ENCODE results near the gene MAPK14.

Gene MAPK14

GRCh38 chr6:36150283-36150682 lies 122.7 kb downstream of the MAPK14 start:
- H3K9me3 ChIP-seq (ENCODE audit: low read depth, low read length) = no peaks in the 10 kb centered on the region; the same call in 1 of the 2 replicates
- H3K36me3 ChIP-seq (ENCODE audit: insufficient read depth, low read length) = no peaks in the 10 kb centered on the region
- no peak overlapping the region for H3K27ac ChIP-seq
- no peak overlapping the region for H3K9ac ChIP-seq (ENCODE audit: insufficient read length)
- no peak for DNase-seq (ENCODE audit: low read depth, low spot score)
- TF ChIP-seq POLR2AphosphoS5 (IDR thresholded peaks at IDR 0.05; ENCODE audit: borderline replicate concordance, low read depth, low read length) (no peak), EZH2 (IDR thresholded peaks at IDR 0.05) (no peak)
- H3K4me3 ChIP-seq = no peak overlapping the region

DNA sequence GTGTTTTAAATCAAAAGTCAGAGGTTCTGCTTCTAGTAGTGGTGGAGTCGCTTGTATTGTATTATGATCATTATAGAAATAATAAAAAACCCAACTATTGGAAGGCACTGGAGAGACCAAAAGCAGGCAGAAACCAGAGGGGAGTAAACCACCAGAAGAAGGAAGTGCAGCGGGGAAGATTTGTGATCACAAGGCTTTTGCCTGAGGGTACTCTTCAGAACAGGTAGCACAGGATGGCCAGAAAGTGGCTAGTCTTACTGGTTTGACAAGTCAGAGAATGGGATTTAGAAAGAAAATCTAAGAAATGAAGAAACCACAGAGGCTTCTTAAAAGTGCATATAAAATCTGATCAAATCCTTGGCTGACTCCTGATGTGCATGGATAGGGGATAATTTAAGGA lies 126.7 kb downstream of the MAPK14 start:
- Histone ChIP-seq H3K9me3 (ENCODE audit: low read depth, low read length) (no peaks in the 10 kb centered on the region; the same call in 1 of the 2 replicates), H3K27ac (no peak overlapping the region), H3K36me3 (ENCODE audit: insufficient read depth, low read length) (no peaks in the 10 kb centered on the region), H3K9ac (ENCODE audit: insufficient read length) (no peak overlapping the region), H3K4me3 (no peak overlapping the region)
- DNase-seq (ENCODE audit: low read depth, low spot score) = no peak
- no peak for TF ChIP-seq EZH2 (IDR thresholded peaks at IDR 0.05)
- TF ChIP-seq FOXP2 (optimal IDR thresholded peaks at IDR 0.05; ENCODE audit: control extremely low read depth, extremely low read length, insufficient read depth) = no peak
- TF ChIP-seq POLR2AphosphoS5 (IDR thresholded peaks at IDR 0.05; ENCODE audit: borderline replicate concordance, low read depth, low read length) = no peak

DNA sequence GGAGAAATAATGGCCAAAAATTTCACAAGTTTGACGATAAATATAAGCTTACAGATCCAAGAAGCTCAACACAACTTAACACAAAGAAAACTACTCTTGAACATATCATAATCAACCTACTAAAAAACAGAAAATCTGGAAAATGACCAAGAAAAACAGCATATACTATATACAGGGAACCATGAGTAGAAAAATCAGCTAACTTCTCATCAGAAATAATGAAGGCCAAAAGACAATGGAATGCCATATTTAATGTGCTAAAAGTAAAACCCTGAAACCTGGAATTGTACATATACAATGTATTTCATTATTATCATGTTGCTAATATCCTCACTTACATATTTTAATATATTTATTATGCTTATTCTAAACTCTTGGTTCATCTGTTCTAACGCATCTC lies 128.1 kb downstream of the MAPK14 start:
- no peak overlapping the region for H3K9ac ChIP-seq (ENCODE audit: insufficient read length)
- H3K27ac ChIP-seq = no peak overlapping the region
- no peaks in the 10 kb centered on the region; the same call in 1 of the 2 replicates for H3K9me3 ChIP-seq (ENCODE audit: low read depth, low read length)
- no peak for TF ChIP-seq POLR2AphosphoS5 (IDR thresholded peaks at IDR 0.05; ENCODE audit: borderline replicate concordance, low read depth, low read length)
- no peak for TF ChIP-seq FOXP2 (optimal IDR thresholded peaks at IDR 0.05; ENCODE audit: control extremely low read depth, extremely low read length, insufficient read depth)
- TF ChIP-seq EZH2 (IDR thresholded peaks at IDR 0.05) = no peak
- DNase-seq (ENCODE audit: low read depth, low spot score) = no peak
- H3K36me3 ChIP-seq (ENCODE audit: insufficient read depth, low read length) = no peaks in the 10 kb centered on the region
- no peak overlapping the region for H3K4me3 ChIP-seq

- Histone ChIP-seq H3K4me3 (no peak overlapping the region), H3K9ac (ENCODE audit: insufficient read length) (no peak overlapping the region)
- no peak for TF ChIP-seq POLR2AphosphoS5 (IDR thresholded peaks at IDR 0.05; ENCODE audit: borderline replicate concordance, low read depth, low read length)
- no peak for TF ChIP-seq FOXP2 (optimal IDR thresholded peaks at IDR 0.05; ENCODE audit: control extremely low read depth, extremely low read length, insufficient read depth)
- no peak for TF ChIP-seq EZH2 (IDR thresholded peaks at IDR 0.05)
These were observed 132.6 kb downstream of the MAPK14 start for GRCh38 chr6:36160147-36160760.

More at GRCh38 chr6:36160147-36160760, 132.6 kb downstream of the MAPK14 start:
- no peak overlapping the region for H3K27ac ChIP-seq
- no peak for DNase-seq (ENCODE audit: low read depth, low spot score)
- H3K36me3 ChIP-seq (ENCODE audit: insufficient read depth, low read length) = no peaks in the 10 kb centered on the region
- H3K9me3 ChIP-seq (ENCODE audit: low read depth, low read length) = no peaks in the 10 kb centered on the region

Measured in SK-N-MC (cell line).